HCT116 (cell line): Measurements from ENCODE around the gene SSH2.
"Not testable (repeated sequence)": the region's sequence is repeated elsewhere in the genome, so short reads cannot be mapped to it uniquely, and the experiment has no call there.

Experiments
- CTCF ChIP-seq, 3 experiments: fragments of 200-600 bp in 1 of 3; sonication (generic) in 1 of 3; IDR thresholded peaks in 2 of 3; conservative IDR thresholded peaks in 1 of 3; 2 replicates each; pipeline ENCODE4 v1.5.1; 2012 to 2017; ENCODE audit warnings: low read depth in 2 of 3, low read length in 2 of 3, antibody characterized with exemption in 1 of 3, borderline replicate concordance in 1 of 3, control low read depth in 1 of 3, mild to moderate bottlenecking in 1 of 3, mixed read lengths in 1 of 3, mixed run types in 1 of 3, moderate library complexity in 1 of 3; ENCODE audit not compliant: insufficient read depth in 1 of 3
- EZH2 ChIP-seq: fragments of 200-600 bp; sonication (generic); IDR thresholded peaks from 2 replicates; pipeline ENCODE4 v1.6.1; 2017; ENCODE audit warnings: antibody characterized with exemption, mixed run types
- EZH2phosphoT487 ChIP-seq: fragments of 200-600 bp; IDR thresholded peaks from 2 replicates; pipeline ENCODE4 v1.6.1; 2018; ENCODE audit warnings: antibody characterized with exemption, borderline replicate concordance
- POLR2A ChIP-seq: IDR thresholded peaks from 2 replicates; pipeline ENCODE4 v1.7.0; 2011; ENCODE audit warnings: borderline replicate concordance; ENCODE audit not compliant: insufficient read depth, insufficient read length; ENCODE audit errors: extremely low read depth
- RAD21 ChIP-seq: IDR thresholded peaks from 2 replicates; pipeline ENCODE4 v1.6.1; 2012; ENCODE audit warnings: low read depth, mild to moderate bottlenecking
- ZBTB33 ChIP-seq: IDR thresholded peaks from 2 replicates; pipeline ENCODE4 v1.6.1; 2011; ENCODE audit warnings: mild to moderate bottlenecking, low read length, moderate library complexity; ENCODE audit not compliant: insufficient replicate concordance; ENCODE audit errors: extremely low read depth
- TF ChIP-seq, protein P1 (sequence below): IDR thresholded peaks from 2 replicates; pipeline ENCODE4 v1.6.1; 2012; ENCODE audit warnings: low read depth

DNA sequence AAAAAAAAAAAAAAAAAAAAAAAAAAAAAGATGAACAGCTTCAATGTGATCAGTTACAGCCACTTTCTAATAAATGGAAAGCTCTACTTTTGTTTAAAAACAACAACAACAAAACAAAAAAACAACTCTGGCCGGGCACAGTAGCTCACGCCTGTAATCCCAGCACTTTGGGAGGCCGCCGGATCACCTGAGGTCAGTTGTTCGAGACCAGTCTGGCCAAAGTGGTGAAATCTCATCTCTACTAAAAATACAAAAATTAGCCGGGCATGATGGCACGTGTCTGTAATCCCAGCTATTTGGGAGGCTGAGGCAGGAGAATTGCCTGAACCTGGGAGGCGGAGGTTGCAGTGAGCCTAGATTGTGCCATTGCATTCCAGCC is 150.2 kb downstream of the SSH2 start:
- not testable (repeated sequence) for TF ChIP-seq CTCF (IDR thresholded peaks at IDR 0.05 in 2 of 3, conservative IDR thresholded peaks at IDR 0.05 in 1 of 3; ENCODE audit: borderline replicate concordance in 1 of 3, insufficient read depth in 1 of 3, low read depth in 2 of 3, low read length in 2 of 3); ZBTB33; EZH2; RAD21; POLR2A; EZH2phosphoT487
- TF ChIP-seq, protein P1, sequence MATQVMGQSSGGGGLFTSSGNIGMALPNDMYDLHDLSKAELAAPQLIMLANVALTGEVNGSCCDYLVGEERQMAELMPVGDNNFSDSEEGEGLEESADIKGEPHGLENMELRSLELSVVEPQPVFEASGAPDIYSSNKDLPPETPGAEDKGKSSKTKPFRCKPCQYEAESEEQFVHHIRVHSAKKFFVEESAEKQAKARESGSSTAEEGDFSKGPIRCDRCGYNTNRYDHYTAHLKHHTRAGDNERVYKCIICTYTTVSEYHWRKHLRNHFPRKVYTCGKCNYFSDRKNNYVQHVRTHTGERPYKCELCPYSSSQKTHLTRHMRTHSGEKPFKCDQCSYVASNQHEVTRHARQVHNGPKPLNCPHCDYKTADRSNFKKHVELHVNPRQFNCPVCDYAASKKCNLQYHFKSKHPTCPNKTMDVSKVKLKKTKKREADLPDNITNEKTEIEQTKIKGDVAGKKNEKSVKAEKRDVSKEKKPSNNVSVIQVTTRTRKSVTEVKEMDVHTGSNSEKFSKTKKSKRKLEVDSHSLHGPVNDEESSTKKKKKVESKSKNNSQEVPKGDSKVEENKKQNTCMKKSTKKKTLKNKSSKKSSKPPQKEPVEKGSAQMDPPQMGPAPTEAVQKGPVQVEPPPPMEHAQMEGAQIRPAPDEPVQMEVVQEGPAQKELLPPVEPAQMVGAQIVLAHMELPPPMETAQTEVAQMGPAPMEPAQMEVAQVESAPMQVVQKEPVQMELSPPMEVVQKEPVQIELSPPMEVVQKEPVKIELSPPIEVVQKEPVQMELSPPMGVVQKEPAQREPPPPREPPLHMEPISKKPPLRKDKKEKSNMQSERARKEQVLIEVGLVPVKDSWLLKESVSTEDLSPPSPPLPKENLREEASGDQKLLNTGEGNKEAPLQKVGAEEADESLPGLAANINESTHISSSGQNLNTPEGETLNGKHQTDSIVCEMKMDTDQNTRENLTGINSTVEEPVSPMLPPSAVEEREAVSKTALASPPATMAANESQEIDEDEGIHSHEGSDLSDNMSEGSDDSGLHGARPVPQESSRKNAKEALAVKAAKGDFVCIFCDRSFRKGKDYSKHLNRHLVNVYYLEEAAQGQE = not testable (repeated sequence)
